ENCODE data around the gene STXBP4.

- TF ChIP-seq, protein P1, sequence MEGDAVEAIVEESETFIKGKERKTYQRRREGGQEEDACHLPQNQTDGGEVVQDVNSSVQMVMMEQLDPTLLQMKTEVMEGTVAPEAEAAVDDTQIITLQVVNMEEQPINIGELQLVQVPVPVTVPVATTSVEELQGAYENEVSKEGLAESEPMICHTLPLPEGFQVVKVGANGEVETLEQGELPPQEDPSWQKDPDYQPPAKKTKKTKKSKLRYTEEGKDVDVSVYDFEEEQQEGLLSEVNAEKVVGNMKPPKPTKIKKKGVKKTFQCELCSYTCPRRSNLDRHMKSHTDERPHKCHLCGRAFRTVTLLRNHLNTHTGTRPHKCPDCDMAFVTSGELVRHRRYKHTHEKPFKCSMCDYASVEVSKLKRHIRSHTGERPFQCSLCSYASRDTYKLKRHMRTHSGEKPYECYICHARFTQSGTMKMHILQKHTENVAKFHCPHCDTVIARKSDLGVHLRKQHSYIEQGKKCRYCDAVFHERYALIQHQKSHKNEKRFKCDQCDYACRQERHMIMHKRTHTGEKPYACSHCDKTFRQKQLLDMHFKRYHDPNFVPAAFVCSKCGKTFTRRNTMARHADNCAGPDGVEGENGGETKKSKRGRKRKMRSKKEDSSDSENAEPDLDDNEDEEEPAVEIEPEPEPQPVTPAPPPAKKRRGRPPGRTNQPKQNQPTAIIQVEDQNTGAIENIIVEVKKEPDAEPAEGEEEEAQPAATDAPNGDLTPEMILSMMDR (IDR thresholded peaks at IDR 0.05; ENCODE audit: low read length) = no peak
- TF ChIP-seq EZH2 (IDR thresholded peaks at IDR 0.05; ENCODE audit: borderline replicate concordance, low read length) = no peak
These were observed 33.9 kb downstream of the STXBP4 start for GRCh38 chr17:55002458-55002857.

All from OCI-LY1 (cell line).